NCI-H2171 (cell line): Measurements from ENCODE around the gene PKP1.

Source experiments
- DNase-seq: peaks from one replicate; lab custom pipeline; 2025; lab: John Stamatoyannopoulos, UW

Gene PKP1

GRCh38 chr1:201260236-201260590 lies 23.1 kb upstream of the PKP1 start:
- no peak for DNase-seq

GRCh38 chr1:201260648-201261311 lies 22.5 kb upstream of the PKP1 start:
- no peak for DNase-seq

- DNase-seq: no peak
Measured at GRCh38 chr1:201261771-201262547, 21.3 kb upstream of the PKP1 start.

- no peak for DNase-seq
Measured at GRCh38 chr1:201262963-201263608, 20.2 kb upstream of the PKP1 start.

GRCh38 chr1:201264072-201264471 lies 19.2 kb upstream of the PKP1 start:
- no peak for DNase-seq

- DNase-seq: no peak
Measured at GRCh38 chr1:201264554-201264953, 18.8 kb upstream of the PKP1 start.

GRCh38 chr1:201265756-201266155 lies 17.6 kb upstream of the PKP1 start:
- no peak for DNase-seq

- no peak for DNase-seq
Measured at GRCh38 chr1:201266276-201266675, 17.0 kb upstream of the PKP1 start.

- no peak for DNase-seq
Measured at GRCh38 chr1:201266774-201267173, 16.5 kb upstream of the PKP1 start.

- DNase-seq: no peak
Measured at GRCh38 chr1:201267481-201268229, 15.7 kb upstream of the PKP1 start.

GRCh38 chr1:201268604-201269151 lies 14.6 kb upstream of the PKP1 start:
- DNase-seq: no peak

GRCh38 chr1:201269281-201269680 lies 14.0 kb upstream of the PKP1 start:
- DNase-seq: no peak

GRCh38 chr1:201269900-201270410 lies 13.4 kb upstream of the PKP1 start:
- DNase-seq: no peak

- no peak for DNase-seq
Measured at GRCh38 chr1:201270616-201271390, 12.5 kb upstream of the PKP1 start.

GRCh38 chr1:201272799-201273198 lies 10.5 kb upstream of the PKP1 start:
- DNase-seq: no peak

- no peak for DNase-seq
Measured at GRCh38 chr1:201274616-201275252, 8.6 kb upstream of the PKP1 start.

GRCh38 chr1:201275253-201275666 lies 8.0 kb upstream of the PKP1 start:
- no peak for DNase-seq

- no peak for DNase-seq
Measured at GRCh38 chr1:201276891-201277290, 6.4 kb upstream of the PKP1 start.

- DNase-seq: no peak
Measured at GRCh38 chr1:201277441-201277840, 5.9 kb upstream of the PKP1 start.

GRCh38 chr1:201279313-201279712 lies 4.0 kb upstream of the PKP1 start:
- no peak for DNase-seq

- no peak for DNase-seq
Measured at GRCh38 chr1:201280884-201281283, 2.4 kb upstream of the PKP1 start.
